NCI-H2029 treated with DMSO at 0.1 percent for 48 hours (cell line): Measurements from ENCODE around the gene MTURN.

Source experiments
- DNase-seq: peaks from one replicate; lab custom pipeline; 2025; lab: John Stamatoyannopoulos, UW

MTURN gene

DNA sequence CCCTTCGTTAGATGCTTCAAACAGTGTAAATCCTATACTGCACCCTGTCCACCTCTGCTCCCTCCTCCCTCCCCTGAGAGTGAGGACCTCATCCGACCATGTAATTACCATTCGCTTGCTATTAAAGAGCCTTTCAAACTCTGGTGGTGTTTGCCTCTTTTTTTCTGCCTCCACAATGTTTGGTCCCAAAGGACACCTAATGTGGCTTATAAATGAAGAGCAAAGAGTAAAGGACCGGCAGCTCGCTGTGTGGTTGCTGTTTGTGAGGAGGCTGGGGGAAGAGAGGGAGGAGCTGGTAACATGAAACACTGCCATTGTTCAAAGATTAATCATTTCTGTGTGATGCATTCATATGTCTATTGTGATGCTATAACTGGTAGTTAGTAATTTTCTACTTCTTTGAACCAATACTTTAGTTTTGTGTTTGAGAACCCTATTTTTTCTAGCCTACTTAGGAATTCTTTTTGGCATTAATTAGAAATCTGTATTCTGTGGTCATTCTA, 27.9 kb downstream of the MTURN start:
- no peak for DNase-seq

DNA sequence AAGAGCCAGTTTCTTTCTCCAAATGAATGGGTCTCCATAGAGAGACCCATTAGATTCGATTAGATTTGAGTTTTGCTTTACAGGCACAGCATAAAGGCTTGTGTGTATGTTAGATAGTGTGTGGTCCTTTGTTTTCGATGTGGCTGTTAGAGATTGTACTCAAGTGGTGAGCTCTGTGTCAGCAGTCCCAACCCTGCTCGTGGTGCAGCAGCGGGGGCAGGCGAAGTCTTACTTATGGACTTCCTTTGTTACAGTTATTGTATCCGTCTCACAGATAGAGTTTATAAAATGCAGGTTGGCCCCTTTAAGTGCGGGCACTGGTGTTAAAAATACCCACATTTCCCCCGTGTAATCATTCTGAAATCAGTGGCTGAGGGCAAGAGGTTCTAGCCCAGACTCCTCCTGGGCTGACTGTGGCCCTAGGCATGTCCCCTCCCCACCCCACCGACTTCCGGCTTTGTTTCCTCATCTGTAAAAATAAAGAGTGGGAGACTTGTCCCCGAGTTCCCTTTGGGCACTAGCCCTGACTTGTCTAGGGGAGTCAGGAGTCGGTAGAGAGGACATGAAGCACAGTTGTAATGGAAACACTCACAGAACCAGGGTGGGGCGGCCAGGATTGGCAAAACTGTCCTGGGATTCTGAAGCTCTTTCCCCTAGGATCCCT, 28.6 kb downstream of the MTURN start:
- no peak for DNase-seq

DNA sequence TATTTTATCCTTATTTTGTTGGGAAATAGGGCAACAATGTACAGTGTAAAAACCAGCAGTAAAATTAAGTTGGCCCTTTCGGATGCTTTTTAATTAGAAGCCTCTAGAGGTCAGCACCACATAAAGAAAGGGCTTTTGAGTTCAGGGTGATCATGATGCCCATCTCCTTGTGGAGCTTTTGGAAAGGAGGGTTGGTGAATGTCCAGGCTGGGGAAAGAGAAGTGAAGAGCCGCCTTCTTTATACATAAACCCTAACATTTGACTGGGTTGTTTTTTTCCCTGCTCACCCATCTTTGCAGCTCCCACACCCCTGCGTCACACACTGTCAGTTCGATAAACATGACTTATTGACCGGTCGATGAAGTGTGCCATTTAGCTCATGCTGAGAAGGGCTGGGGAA, 29.8 kb downstream of the MTURN start:
- DNase-seq, result no peak

DNA sequence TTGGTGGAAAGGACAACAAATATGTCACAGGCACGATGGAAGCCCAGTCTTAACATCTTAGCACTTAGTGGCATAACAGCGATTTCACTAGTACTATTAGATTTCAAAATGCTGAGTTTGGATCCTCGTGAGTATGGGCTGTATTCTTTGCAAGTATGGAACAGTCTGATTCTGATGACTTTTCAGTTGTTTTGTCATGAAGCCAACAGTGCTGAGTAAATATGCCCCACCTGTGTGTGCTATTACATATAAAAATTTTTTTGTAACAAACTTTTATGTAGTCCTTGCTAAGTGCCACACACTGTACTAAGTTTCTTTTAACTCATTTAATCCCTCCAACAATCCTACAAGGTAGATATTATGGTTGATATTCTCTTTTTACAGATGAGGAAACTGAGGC, 30.8 kb downstream of the MTURN start:
- no peak for DNase-seq

DNA sequence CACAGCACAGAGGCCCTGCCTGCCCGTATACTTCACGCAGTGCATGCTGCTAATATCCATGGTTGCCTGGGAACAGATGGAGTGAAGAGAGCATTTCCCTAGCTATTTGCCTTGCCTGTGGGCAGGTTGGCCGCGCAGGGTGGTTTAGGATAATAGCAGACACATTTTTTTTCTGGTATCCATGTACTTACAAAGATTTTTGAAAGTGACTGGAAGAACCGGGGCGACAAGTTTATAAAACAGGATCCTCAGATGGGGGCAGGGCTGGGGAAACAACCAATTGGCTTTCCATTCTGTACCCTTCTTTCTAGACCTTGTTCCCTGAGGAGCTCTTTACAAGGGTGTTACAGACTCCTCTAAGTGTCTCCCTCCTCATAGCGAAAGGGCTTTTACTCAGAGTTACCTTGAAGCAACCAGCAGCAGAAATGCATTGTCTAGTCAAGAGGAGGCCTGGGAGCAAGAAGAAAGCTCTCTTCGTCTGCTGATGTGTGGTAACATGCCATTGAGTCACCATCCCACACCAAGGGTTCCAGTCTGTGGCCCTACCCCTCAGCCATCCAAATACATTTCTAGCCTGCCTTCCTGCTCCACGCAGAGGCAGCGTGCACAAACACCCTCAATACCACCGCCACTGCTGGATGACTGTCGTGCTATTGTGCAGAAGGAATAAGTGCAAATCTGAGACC, 31.5 kb downstream of the MTURN start:
- DNase-seq, result no peak

DNA sequence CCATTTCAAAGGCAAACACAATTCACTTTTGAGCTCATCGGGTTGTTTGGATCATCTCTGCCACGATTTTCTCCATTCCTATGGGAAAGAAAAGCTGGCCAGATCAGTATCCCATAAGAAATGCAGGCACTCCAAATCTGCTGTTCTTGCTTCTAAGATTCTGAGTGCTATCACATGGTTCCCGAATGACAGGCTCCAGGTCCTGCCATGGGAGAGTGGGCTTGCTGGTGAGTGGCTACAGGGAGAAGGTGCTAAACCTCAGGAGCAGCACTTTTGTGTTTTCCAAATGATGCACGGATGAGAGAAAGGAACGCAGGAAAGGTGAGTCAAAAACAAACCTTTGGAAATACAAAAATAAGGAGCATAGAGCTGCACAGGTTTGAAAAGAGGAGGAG, 32.1 kb downstream of the MTURN start:
- no peak for DNase-seq

DNA sequence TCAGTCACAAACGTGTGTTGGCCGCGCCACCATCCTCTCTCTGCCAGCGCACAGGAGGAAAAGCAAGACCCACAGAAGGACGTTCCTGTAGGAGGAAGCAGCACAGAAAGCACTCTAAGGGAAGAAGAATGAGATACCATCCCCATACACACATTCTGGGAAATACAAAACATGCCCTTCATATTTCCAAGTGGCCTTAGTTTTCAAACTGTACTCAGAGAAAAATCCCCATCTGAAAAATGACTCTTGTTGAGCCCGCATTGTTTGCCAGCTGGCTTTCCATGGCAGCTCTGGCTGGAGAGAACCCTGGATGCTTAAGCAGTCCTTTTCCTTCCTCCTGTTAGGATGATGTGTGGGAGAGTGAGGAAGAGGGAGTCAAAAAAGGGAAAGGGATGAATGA, 33.1 kb downstream of the MTURN start:
- no peak for DNase-seq

DNA sequence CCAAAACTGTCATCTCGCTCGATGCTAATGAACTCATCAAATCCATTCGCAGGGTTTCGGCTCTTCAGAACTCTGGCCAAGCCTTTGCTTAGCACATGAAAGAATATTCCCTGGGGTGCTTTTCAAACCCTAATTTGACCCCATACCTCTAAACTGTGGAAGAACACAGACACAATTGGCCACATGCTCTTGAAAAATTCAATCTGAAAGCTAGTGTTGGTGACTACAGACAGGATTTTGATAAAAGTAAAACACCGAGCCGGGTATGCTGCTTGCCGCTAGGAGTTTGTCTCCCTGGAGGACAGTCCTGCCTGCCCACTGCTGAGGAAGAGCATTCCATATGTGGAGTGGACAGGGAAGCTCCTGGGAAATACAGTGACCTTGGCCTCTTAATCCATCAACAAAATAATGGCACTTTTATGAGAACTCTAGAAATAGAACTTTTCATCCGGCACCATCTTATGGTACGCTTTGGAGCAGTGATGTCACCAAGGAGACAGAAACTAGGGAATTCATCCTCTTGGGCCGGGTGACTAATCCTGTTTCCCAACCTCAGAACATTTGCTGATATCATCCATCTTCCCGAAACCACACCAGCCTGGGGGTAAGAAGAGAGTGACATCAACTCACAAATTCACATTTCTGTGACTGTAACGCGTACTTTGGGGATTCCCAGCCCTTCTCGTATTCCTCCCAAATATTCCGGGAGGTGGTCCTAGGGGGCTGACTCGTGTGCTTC, 34.2 kb downstream of the MTURN start:
- no peak for DNase-seq

DNA sequence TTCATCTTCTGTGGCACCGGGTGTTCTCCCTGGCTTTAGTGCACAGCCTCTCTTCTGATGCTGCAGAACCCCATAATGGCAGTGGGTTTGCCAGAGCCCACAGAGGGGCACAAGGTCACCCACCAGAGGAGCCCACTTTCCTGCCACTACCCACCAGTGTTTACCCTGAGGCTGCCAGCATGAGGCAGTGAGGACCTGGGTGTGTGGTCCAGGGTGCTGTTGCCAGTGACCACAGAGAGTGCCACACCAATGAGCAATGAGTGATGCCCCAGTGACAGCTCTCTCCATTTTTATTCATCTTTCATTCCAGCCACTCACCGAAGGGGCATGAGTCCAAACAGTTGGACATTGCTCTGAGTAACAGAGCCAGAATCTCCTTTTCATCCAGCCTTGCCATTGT, 34.8 kb downstream of the MTURN start:
- no peak for DNase-seq

DNA sequence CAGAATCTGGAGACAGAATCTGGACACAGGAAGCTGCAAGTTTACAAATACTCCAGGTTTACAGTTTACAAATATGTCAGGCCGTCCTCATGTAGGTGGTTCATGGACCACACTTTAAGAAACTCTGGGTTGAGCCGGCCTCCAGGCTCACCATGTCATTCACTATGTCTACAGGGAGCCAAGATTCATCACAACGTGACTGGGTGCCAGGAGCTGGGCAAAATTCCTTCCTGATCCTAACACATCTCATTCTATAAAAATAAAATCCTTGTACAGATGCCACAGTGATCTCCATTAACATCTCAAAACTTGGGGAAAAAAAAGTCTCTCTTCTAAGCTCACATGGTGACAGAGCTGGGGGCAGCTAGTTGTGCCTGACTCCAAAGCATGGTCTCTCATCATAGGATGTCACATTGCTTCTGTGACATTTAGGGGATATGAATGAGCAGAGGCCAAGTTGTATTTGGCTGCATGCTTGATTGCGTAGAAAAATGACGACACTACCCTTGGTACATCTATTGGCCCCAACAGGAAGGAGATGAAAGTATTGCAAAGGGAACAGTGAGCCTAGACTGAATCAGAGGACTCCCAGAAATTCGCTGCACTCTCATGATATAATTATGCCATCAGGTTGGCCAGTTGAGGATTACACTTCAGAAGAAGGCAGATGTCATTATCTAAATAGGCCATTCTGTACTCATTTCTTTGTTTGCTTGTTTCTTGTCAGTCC, 35.9 kb downstream of the MTURN start:
- DNase-seq, result no peak

DNA sequence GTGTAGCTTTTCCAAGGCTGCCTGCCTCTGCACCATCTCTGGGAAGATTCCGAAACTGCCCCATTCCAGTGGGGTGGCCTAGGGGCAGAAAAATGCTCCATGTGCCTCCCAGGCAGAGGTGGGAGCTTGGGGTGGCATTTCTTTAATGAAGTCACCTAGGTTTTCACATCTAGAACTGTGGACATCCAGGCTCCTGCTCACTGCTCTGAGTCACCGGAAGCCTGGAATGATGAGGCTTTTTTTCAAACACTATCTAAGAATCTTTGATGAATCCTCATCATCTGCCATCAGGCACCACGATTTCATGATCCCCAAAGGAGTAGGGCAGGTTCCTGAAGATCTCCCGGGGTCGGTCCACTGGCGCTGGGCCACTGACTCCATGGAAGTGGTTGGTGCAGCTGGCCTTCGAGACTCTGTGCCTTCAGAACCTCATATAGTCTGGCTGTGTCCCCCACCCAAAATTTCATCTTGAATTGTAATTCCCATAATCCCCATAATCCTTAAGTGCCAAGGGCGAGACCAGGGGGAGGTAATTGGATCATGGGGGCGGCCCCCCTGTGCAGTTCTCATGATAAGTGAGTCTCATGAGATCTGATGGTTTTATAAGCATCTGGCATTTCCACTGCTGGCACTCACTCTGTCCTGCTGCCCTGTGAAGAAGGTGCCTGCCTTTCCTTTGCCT, 37.1 kb downstream of the MTURN start:
- no peak for DNase-seq

DNA sequence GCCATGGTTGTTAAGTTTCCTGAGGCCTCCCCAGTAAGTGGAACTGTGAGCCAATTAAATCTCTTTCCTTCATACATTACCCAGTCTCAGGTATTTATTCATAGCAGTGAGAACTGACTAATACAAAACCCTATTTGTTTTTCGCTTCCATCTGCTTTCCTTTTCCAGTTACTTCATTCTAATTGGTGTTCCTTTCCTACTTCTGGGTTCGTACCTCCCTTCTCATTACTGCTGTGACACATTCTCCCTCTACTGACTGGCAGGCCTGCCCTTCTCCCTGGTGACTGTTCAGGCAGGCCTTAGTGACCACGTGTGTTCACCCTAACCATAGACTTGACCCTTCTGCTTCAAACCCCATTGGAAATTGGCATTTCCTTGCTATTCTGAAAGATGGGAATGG, 37.7 kb downstream of the MTURN start:
- no peak for DNase-seq

DNA sequence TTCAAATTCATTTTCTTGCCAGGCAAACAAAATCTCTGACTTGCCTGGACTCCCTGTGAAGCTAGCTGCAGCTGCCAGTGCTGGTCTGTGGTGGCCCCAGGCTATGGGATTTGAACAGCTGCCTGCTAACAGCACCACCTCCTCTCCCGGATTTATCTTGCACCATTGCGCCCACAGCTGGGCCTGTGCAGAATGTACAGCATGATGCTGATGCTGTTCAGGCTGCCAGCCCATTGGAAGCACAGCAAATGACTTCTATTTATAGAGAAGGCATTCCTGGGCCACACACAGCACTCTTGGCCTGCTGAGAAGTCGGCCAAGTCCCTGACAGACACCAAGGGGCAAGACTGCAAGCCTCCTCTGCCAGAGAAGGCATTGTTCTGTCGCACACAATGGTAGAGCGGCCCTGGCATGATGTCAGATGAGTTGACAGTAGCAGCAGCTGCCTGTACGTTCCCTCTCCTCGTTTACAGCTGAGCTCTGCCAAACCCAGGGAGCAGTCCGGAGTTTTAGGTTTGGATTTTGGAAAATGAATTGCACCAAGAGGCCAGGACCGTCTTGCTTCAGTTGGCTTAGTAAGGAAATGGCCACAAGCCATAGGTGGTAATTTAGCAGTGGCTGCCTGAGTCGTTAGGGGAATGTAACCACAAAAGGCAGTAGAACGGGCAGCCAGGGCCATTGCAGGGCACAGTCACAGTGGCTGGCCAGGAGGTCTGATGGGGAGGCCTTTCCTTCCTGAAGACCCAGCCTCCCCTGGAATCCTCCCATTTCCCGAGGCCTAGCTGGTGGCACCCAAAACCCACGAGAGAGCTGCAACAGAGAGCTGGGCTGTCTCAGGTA, 38.5 kb downstream of the MTURN start:
- DNase-seq, result no peak

DNA sequence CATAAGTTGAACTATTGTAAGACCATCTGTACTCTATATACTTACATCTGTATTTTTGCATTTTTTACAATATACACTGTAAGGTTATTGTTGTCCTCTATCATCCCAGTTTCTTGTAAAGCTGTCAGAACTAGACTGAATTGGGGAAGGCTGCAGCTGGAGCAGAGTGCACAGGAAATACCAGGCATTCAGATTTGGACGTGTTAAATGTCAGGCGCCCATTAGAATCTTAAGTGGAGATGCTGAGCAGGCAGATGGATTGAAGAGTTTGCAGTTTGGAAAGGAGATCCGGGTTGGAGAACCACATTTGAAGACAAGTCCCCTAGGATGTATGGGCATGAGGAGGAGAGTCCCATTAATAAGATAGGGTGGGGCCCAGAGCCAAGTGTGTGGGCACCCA, 40.4 kb downstream of the MTURN start:
- no peak for DNase-seq

DNA sequence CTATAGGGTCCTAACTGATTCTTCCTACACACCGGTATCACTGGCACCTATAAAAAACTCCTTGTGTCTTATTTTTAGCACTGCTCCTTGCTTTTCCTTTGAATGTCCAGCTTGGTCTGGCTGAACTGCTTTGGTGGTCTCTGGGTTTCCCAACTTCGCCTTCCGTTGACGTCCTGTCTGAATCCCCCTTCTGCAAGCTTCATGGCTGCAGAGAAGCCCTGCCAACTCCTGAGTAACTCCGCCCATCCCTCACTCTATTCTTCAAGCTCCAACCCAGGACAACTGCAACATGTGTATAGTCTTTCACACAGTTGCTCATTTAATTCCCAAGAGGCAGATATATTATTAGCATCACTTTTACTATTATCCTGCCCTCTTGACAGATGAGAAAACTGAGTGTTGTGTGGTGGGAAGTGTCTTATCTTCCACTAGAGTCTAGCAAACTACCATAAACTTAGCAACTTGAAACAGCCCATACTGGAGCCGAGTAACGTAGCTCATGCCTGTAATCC, 40.9 kb downstream of the MTURN start:
- no peak for DNase-seq

DNA sequence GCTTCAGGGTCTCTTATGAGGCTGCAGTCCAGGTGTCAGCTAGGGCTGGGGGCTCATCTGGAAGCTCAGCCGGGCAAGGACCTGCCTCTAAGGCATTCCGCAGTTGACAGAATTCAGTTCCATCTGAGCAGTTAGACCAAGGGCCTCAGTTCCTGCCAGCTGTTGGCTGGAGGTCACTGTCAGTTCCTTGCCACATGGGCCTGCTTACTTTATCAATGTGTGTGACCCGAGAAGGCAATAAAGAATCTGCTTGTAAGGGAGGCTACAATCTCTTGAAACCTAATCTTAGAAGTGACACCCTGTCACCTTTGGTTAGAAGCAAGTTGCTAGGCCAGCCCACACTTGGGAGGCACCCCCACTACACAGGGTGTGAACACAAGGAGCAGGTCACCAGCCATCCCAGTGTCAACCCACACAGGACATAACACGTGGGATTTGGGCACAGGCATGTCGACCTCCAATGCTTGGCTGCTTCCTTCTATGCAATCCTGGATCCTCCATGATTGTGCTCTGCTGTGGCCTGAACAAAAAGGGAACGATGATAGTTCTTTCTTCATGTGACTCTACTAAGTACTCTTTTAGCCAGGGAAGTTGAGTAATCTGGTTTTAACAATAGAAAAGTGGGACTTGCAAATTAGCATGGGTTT, 41.8 kb downstream of the MTURN start:
- DNase-seq, result no peak

DNA sequence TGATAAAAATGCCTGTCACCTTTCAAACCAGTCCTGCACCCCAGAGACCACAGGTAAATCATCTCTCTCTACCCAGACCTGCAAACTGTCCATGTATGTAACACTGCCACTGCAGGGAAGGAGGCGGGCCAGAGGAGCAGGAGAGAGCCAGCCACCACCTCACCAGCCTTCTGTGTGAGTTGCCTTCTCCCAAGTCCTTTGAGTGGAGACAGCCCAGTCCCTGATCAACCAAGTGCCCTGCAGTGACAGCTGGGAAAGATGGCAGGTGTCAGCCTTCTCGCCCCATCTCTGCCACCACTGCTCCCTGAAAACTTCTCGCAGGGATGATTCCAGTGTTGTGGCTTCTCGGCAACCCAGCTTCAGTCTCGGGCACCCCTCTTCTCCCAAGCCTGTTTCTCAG, 42.4 kb downstream of the MTURN start:
- no peak for DNase-seq

DNA sequence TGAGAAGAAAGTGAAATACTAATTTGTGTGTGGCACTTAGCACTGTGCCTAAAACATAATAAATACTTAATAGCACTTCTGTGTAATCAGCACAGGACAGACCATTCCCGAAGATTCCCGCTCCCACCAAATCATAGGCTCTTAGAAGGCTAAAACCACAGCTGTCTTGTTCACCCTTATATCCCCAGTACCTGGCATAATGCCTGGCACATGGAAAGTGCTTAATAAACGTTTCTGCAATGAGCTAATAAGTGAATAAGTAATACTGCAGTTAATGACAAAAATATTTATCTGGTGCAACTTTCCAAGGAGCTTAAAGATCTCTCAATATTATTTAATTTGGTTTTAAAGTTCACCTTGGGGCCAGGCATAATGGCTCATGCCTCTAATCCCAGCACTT, 43.2 kb downstream of the MTURN start:
- no peak for DNase-seq

DNA sequence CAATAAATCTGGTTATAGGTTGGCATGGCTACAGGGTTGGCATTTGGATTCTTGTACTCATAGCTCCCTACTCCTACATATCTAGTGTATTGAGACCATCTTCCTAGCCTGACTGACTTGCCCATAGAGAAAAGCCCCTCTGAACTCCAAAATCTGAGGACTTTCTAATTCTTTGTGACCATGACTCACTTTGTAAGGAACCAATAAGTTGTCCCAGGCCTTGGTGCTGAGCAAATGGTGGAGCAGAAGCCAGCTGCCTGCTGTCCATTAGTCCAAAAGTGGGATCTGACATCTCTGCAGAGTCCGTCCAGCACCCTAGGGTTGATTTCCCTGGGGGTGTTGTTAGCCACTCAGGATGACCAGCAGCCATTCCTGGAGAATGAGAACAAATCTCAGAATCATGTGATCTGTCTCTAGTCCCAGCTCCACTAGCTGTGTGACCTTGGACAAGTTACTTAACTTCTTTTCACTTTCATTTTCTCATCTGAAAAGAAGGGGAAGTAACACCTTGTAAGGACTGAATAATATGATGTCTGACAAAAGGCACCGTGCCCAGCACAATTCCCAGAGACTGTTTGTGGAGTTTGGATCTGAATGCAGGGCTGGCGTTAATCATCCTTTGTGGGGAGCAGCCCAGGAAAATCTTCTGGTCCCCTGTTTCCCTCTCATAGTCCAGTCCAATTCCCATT, 44.1 kb downstream of the MTURN start:
- no peak for DNase-seq

DNA sequence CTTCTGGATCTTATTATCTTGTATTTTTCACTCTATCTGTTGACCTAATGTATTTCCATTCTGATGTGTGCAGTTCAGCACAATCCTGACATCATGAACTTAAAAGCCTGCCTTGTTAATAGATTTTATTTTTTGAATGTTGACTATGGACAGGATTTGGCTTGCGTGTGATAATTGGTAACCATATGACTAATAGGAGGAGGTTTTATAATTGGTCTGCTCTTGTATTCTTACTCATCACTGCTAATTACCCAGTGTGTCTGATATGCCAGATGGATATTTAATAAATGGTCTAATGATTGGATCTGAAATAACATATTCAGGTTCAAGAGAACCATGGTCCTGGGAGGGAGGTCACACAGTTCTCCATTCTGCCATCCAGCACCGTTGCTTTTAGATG, 45.9 kb downstream of the MTURN start:
- DNase-seq, result no peak
